GM23248 (cell line): Measurements from ENCODE around the gene TRAF3IP1. TPM values are rescaled to one million over a fixed set of nuclear protein-coding genes. Genes with fewer than 3 reads are reported as not detected.

Experiments
- DNase-seq: peaks from one replicate; pipeline ENCODE4 v3.0.0-alpha.2; 2015
- H2AFZ ChIP-seq: fragments of 200-600 bp; sonication (generic); 2 replicates; pipeline ENCODE4 v1.6.1; 2016; ENCODE audit warnings: antibody characterized with exemption
- H3F3A ChIP-seq: fragments of 200-600 bp; sonication (generic); 2 replicates; pipeline ENCODE4 v1.6.1; 2016; ENCODE audit warnings: mild to moderate bottlenecking, antibody characterized with exemption, mixed run types; ENCODE audit not compliant: insufficient read depth
- H3K27ac ChIP-seq: fragments of 200-600 bp; sonication (generic); 2 replicates; pipeline ENCODE4 v1.5.1; 2016; ENCODE audit warnings: mild to moderate bottlenecking
- H3K27me3 ChIP-seq: fragments of 200-600 bp; sonication (generic); replicated peaks from 2 replicates; pipeline ENCODE4 v1.6.1; 2016; ENCODE audit warnings: mild to moderate bottlenecking; ENCODE audit not compliant: insufficient read depth
- H3K36me3 ChIP-seq: fragments of 200-600 bp; sonication (generic); 2 replicates; pipeline ENCODE4 v1.6.1; 2016; ENCODE audit warnings: low read depth, mild to moderate bottlenecking
- H3K4me1 ChIP-seq: fragments of 200-600 bp; sonication (generic); 2 replicates; pipeline ENCODE4 v1.6.1; 2016; ENCODE audit warnings: mild to moderate bottlenecking; ENCODE audit not compliant: insufficient read depth
- H3K4me2 ChIP-seq: fragments of 200-600 bp; sonication (generic); one replicate; pipeline ENCODE4 v1.6.1; 2016; ENCODE audit warnings: mild to moderate bottlenecking; ENCODE audit not compliant: unreplicated experiment
- H3K4me3 ChIP-seq: fragments of 200-600 bp; sonication (generic); 2 replicates; pipeline ENCODE4 v1.5.1; 2016; ENCODE audit warnings: mild to moderate bottlenecking
- H3K79me2 ChIP-seq: fragments of 200-600 bp; sonication (generic); 2 replicates; pipeline ENCODE4 v1.6.1; 2016; ENCODE audit warnings: mild to moderate bottlenecking; ENCODE audit not compliant: insufficient read depth
- H3K9ac ChIP-seq: fragments of 200-600 bp; sonication (generic); 2 replicates; pipeline ENCODE4 v1.6.1; 2016; ENCODE audit warnings: mild to moderate bottlenecking
- H3K9me2 ChIP-seq: fragments of 200-600 bp; sonication (generic); 2 replicates; pipeline ENCODE4 v1.6.1; 2016; ENCODE audit warnings: mixed run types, mild to moderate bottlenecking, moderate library complexity; ENCODE audit not compliant: insufficient read depth
- H3K9me3 ChIP-seq: fragments of 200-600 bp; sonication (generic); one replicate; pipeline ENCODE4 v1.6.1; 2017; ENCODE audit warnings: low read depth
- H4K20me1 ChIP-seq: fragments of 200-600 bp; sonication (generic); 2 replicates; pipeline ENCODE4 v1.6.0; 2016; ENCODE audit not compliant: insufficient read depth
- EZH2 ChIP-seq: fragments of 200-600 bp; sonication (generic); IDR thresholded peaks from 2 replicates; pipeline ENCODE4 v1.6.1; 2018; ENCODE audit warnings: antibody characterized with exemption, mild to moderate bottlenecking; ENCODE audit not compliant: insufficient read depth, poor library complexity, severe bottlenecking
- EZH2phosphoT487 ChIP-seq: fragments of 200-600 bp; sonication (generic); IDR thresholded peaks from 2 replicates; pipeline ENCODE4 v1.6.1; 2018; ENCODE audit warnings: antibody characterized with exemption, moderate library complexity, mild to moderate bottlenecking, low read depth; ENCODE audit not compliant: insufficient read depth
- WGBS, 2 experiments: methylation state at CpG; one replicate each; pipeline ENCODE4 v1.1.6; 2015 to 2017; ENCODE audit warnings: low lambda C conversion rate in 2 of 2, low coverage in 1 of 2; ENCODE audit errors: missing lambda C conversion rate in 2 of 2; 5-methylcytosine and 5-hydroxymethylcytosine counted together
- in situ Hi-C: fragments of 300-500 bp; cut with MboI; formaldehyde crosslinking; loops from 2 replicates; pipeline ENCODE4 v1.15.0; 2020
- polyA plus RNA-seq: library from polyadenylated mRNA; unstranded; fragments of >200 nt; fragmentation: Nextera tagmentation; extraction: Ambion mirVana; gene quantifications from 2 replicates; pipeline ENCODE4 v1.2.1, GENCODE V29; 2016
- small RNA-seq: library from RNA; depleted of rRNA; stranded (forward); fragments of <200 nt; gene quantifications from one replicate; pipeline ENCODE3, GENCODE V24; 2014; ENCODE audit warnings: low read depth, low replicate concordance
- total RNA-seq: library from RNA; depleted of rRNA; stranded (reverse); fragments of >200 nt; shearing (Covaris generic); gene quantifications from 2 replicates; pipeline ENCODE4 v1.2.3, GENCODE V29; 2014; rRNA removed

The TRAF3IP1 gene
- total and polyA plus RNA-seq, 2 experiments from 2014 or later, result 9.5 to 10.6 TPM

DNA sequence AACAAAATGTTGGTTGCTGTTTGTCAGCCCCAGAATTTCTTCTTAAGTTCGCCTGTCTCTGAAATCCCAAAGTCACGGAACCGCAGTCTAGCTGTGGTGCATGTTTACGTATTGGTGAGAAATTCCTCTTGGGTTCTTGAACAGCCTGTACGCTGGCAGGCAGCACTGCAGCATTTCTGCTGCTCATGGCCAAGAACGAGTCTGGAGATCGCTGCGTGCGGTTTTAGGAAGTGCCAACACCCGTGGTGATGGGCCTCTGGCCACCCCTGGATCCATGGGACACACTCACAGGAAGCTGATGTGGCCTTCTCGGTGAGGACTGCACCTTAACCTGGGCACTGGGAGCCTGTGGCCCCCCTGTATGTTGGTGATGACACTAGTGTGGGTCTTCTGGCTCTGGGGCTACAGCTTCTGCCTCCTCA, 130.1 kb downstream of the TRAF3IP1 start:
- H3K4me2 ChIP-seq, result no peak overlapping the region
- no peaks in the 10 kb centered on the region for H3K27me3 ChIP-seq
- H2AFZ ChIP-seq, result no peak overlapping the region
- H3K4me3 ChIP-seq, result no peak overlapping the region
- in situ Hi-C loops, result no loop called here
- no peaks in the 10 kb centered on the region for H4K20me1 ChIP-seq
- no peak for DNase-seq
- TF ChIP-seq EZH2, result no peak
- TF ChIP-seq EZH2phosphoT487, result no peak
- no peak overlapping the region for H3K9ac ChIP-seq
- H3K36me3 ChIP-seq, result peaks cover 40% of the 10 kb centered on the region
- H3K9me2 ChIP-seq, result no peaks in the 10 kb centered on the region
- 85% methylated on average over 11 of the region's 11 CpGs for WGBS, 2 experiments
- peak overlapping the region; percentile 46; the same call in 1 of the 2 replicates for H3K27ac ChIP-seq
- H3K4me1 ChIP-seq, result peaks cover 9% of the 10 kb centered on the region
- H3F3A ChIP-seq, result peaks cover 4% of the 10 kb centered on the region
- H3K9me3 ChIP-seq, result no peaks in the 10 kb centered on the region
- peaks cover 73% of the 10 kb centered on the region for H3K79me2 ChIP-seq

Small RNA genes within 50 kb of the gene (small RNA-seq; reads per million reads assigned to genes)
- not detected for gene RNU6-234P

Other genes starting within 250 kb of the TRAF3IP1 start
- 1.4 and 1.5 TPM in 2 replicates for gene ESPNL, start 220.2 kb upstream of the TRAF3IP1 start, total RNA-seq
- 0.19 and 0.60 TPM in 2 replicates for gene ESPNL, start 220.2 kb upstream of the TRAF3IP1 start, polyA plus RNA-seq
- gene KLHL30, start 181.8 kb upstream of the TRAF3IP1 start, total RNA-seq, result 0.11 TPM in 1 of 2 replicates, not detected in the other
- 0.05 TPM in 1 of 2 replicates, not detected in the other for gene KLHL30, start 181.8 kb upstream of the TRAF3IP1 start, polyA plus RNA-seq
- gene ERFE, start 161.5 kb upstream of the TRAF3IP1 start, total RNA-seq, result 0.51 and 0.86 TPM in 2 replicates
- gene ERFE, start 161.5 kb upstream of the TRAF3IP1 start, polyA plus RNA-seq, result 0.41 and 0.79 TPM in 2 replicates
- gene ILKAP, start 116.8 kb upstream of the TRAF3IP1 start, total RNA-seq, result 6.3 and 11.9 TPM in 2 replicates
- gene ILKAP, start 116.8 kb upstream of the TRAF3IP1 start, polyA plus RNA-seq, result 34.1 and 35.0 TPM in 2 replicates
- gene HES6, start 80.5 kb upstream of the TRAF3IP1 start, total RNA-seq, result 0.86 and 0.89 TPM in 2 replicates
- 0.76 and 1.3 TPM in 2 replicates for gene HES6, start 80.5 kb upstream of the TRAF3IP1 start, polyA plus RNA-seq
- gene PER2, start 31.9 kb upstream of the TRAF3IP1 start, total RNA-seq, result 2.8 and 6.2 TPM in 2 replicates
- gene PER2, start 31.9 kb upstream of the TRAF3IP1 start, polyA plus RNA-seq, result 1.6 and 2.3 TPM in 2 replicates
- gene ASB1, start 106.4 kb downstream of the TRAF3IP1 start, total RNA-seq, result 35.5 and 38.4 TPM in 2 replicates
- gene ASB1, start 106.4 kb downstream of the TRAF3IP1 start, polyA plus RNA-seq, result 31.5 and 35.3 TPM in 2 replicates